GM23338 (cell line): Measurements from ENCODE around the gene CYB5R3.

Experiments
- CREB1 ChIP-seq: fragments of 250-450 bp; sonication (Bioruptor Pico); IDR thresholded peaks from 2 replicates; pipeline ENCODE4 v1.5.0; 2020; ENCODE audit warnings: low read depth, mild to moderate bottlenecking, moderate library complexity
- EZH2 ChIP-seq: fragments of 200-600 bp; sonication (generic); IDR thresholded peaks from one replicate; pipeline ENCODE4 v1.8.0; 2017; ENCODE audit warnings: antibody characterized with exemption, mild to moderate bottlenecking, low read depth; ENCODE audit not compliant: unreplicated experiment
- EZH2phosphoT487 ChIP-seq: fragments of 200-600 bp; sonication (generic); IDR thresholded peaks from one replicate; pipeline ENCODE4 v1.8.1; 2018; ENCODE audit warnings: antibody characterized with exemption; ENCODE audit not compliant: unreplicated experiment
- JUNB ChIP-seq: IDR thresholded peaks from one replicate; pipeline ENCODE4 v1.6.1; 2016; ENCODE audit warnings: antibody characterized with exemption; ENCODE audit not compliant: unreplicated experiment
- NANOG ChIP-seq: IDR thresholded peaks from 2 replicates; pipeline ENCODE4 v1.6.1; 2016; ENCODE audit warnings: antibody characterized with exemption, borderline replicate concordance
- POLR2AphosphoS5 ChIP-seq: IDR thresholded peaks from 2 replicates; pipeline ENCODE4 v1.6.1; 2016; ENCODE audit warnings: antibody characterized with exemption, low read depth
- STAT1 ChIP-seq: IDR thresholded peaks from one replicate; pipeline ENCODE4 v1.6.1; 2016; ENCODE audit warnings: antibody characterized with exemption; ENCODE audit not compliant: unreplicated experiment
- ZNF114 ChIP-seq: fragments of 250-450 bp; sonication (Bioruptor Pico); IDR thresholded peaks from 2 replicates; pipeline ENCODE4 v1.5.0; 2020; ENCODE audit warnings: mild to moderate bottlenecking, moderate library complexity
- ZNF331 ChIP-seq: fragments of 250-450 bp; sonication (Bioruptor Pico); IDR thresholded peaks from 2 replicates; pipeline ENCODE4 v1.5.0; 2020; ENCODE audit warnings: low read depth, mild to moderate bottlenecking, moderate library complexity
- TF ChIP-seq, protein P1 (sequence below), 2 experiments: fragments of 200-600 bp in 1 of 2; sonication (generic) in 1 of 2; conservative IDR thresholded peaks; 2 replicates each; pipeline versions ENCODE4 v1.5.1 to v1.6.1; 2016 to 2017; ENCODE audit warnings: antibody characterized with exemption in 2 of 2, low read depth in 2 of 2, mild to moderate bottlenecking in 2 of 2, moderate library complexity in 1 of 2
- TF ChIP-seq, protein P2 (sequence below): IDR thresholded peaks from 2 replicates; pipeline ENCODE4 v1.6.1; 2016; ENCODE audit warnings: antibody characterized with exemption
- TF ChIP-seq, protein P3 (sequence below): IDR thresholded peaks from one replicate; pipeline ENCODE4 v1.6.1; 2018; ENCODE audit warnings: antibody characterized with exemption; ENCODE audit not compliant: unreplicated experiment

DNA sequence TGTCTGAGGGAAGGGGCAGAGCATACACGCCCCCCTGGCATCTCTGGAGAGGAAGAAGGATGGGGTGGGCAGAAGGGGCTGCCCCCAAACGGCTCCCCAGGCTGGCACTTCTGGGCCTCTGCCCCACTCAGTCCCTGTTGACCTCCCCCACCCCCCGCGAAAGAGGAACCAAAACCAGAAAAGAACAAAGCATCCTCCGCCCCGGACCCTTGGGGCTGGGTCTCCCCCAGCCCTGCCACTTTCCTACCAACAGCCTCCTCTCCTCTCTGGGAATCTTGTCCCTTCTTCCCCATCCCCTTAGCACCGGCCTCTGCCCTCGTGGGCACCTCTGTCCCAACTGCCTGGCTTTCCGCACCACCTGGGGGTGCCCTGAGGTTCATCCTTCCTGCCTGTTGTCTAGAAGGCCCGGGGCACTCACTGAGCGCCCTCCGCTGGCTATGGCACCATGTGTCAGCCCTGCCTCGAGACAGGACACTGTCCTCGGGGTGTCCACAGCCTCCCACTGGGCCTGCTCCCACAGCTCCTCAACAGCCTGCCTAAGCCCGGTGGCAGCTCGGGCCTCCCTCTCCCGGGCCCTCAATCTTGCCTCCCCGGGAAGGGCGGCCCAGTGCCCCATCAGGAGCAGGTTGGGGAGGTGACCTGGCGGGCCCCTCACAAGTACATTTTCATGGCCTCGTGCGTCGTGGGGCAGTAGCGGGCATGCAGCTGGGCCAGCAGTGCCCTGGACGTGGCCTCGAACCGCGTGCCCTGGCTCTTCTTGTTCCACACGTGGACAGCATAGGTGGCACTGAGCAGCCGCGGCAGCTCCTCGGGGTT, 43.3 kb upstream of the CYB5R3 start:
- TF ChIP-seq, protein P1, sequence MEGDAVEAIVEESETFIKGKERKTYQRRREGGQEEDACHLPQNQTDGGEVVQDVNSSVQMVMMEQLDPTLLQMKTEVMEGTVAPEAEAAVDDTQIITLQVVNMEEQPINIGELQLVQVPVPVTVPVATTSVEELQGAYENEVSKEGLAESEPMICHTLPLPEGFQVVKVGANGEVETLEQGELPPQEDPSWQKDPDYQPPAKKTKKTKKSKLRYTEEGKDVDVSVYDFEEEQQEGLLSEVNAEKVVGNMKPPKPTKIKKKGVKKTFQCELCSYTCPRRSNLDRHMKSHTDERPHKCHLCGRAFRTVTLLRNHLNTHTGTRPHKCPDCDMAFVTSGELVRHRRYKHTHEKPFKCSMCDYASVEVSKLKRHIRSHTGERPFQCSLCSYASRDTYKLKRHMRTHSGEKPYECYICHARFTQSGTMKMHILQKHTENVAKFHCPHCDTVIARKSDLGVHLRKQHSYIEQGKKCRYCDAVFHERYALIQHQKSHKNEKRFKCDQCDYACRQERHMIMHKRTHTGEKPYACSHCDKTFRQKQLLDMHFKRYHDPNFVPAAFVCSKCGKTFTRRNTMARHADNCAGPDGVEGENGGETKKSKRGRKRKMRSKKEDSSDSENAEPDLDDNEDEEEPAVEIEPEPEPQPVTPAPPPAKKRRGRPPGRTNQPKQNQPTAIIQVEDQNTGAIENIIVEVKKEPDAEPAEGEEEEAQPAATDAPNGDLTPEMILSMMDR (conservative IDR thresholded peaks at IDR 0.05; ENCODE audit: low read depth in 2 of 2), result peak; percentile 36 to 62
- TF ChIP-seq, protein P2, sequence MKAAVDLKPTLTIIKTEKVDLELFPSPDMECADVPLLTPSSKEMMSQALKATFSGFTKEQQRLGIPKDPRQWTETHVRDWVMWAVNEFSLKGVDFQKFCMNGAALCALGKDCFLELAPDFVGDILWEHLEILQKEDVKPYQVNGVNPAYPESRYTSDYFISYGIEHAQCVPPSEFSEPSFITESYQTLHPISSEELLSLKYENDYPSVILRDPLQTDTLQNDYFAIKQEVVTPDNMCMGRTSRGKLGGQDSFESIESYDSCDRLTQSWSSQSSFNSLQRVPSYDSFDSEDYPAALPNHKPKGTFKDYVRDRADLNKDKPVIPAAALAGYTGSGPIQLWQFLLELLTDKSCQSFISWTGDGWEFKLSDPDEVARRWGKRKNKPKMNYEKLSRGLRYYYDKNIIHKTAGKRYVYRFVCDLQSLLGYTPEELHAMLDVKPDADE, result no peak
- TF ChIP-seq, protein P3, sequence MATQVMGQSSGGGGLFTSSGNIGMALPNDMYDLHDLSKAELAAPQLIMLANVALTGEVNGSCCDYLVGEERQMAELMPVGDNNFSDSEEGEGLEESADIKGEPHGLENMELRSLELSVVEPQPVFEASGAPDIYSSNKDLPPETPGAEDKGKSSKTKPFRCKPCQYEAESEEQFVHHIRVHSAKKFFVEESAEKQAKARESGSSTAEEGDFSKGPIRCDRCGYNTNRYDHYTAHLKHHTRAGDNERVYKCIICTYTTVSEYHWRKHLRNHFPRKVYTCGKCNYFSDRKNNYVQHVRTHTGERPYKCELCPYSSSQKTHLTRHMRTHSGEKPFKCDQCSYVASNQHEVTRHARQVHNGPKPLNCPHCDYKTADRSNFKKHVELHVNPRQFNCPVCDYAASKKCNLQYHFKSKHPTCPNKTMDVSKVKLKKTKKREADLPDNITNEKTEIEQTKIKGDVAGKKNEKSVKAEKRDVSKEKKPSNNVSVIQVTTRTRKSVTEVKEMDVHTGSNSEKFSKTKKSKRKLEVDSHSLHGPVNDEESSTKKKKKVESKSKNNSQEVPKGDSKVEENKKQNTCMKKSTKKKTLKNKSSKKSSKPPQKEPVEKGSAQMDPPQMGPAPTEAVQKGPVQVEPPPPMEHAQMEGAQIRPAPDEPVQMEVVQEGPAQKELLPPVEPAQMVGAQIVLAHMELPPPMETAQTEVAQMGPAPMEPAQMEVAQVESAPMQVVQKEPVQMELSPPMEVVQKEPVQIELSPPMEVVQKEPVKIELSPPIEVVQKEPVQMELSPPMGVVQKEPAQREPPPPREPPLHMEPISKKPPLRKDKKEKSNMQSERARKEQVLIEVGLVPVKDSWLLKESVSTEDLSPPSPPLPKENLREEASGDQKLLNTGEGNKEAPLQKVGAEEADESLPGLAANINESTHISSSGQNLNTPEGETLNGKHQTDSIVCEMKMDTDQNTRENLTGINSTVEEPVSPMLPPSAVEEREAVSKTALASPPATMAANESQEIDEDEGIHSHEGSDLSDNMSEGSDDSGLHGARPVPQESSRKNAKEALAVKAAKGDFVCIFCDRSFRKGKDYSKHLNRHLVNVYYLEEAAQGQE, result no peak
- TF ChIP-seq EZH2 (no peak), POLR2AphosphoS5 (no peak), EZH2phosphoT487 (no peak), NANOG (no peak), ZNF331 (no peak), JUNB (no peak), CREB1 (CRISPR knock-in tag) (no peak), ZNF114 (CRISPR knock-in tag) (no peak), STAT1 (no peak)
